Measurements from ENCODE around the gene GSE1. TPM values are rescaled to one million over a fixed set of nuclear protein-coding genes. Genes with fewer than 3 reads are reported as not detected.
A peak's percentile ranks its signal among the peaks of the same experiment; 100 is the strongest.

Gene GSE1
- total and polyA plus RNA-seq, 3 donors from 2014 or later: 49.9 to 212 (median 188) TPM

GRCh38 chr16:85615014-85615851 is 2.1 kb downstream of the GSE1 start:
- H3K27ac ChIP-seq: peak overlapping the region; percentile 6 to 14
- WGBS, 2 donors: 35 to 41% methylated on average over 10 to 39 of the region's 39 CpGs
- H3K4me3 ChIP-seq: peak overlapping the region in 1 of 2 donors; percentile 68
- H3K27me3 ChIP-seq: no peaks in the 10 kb centered on the region
- H3K36me3 ChIP-seq (ENCODE audit: low read depth, missing control alignments): no peaks in the 10 kb centered on the region
- no peak for TF ChIP-seq POLR2A (IDR thresholded peaks at IDR 0.05)
- no peak for TF ChIP-seq CTCF (IDR thresholded peaks at IDR 0.05)
- H3K9me3 ChIP-seq: no peaks in the 10 kb centered on the region
- H3K4me1 ChIP-seq: peaks cover 63% of the 10 kb centered on the region
- intact Hi-C loops (cut with DNase I; ENCODE audit: low total_unique reads): no loop called here
- peak; percentile 36 for DNase-seq

- WGBS, 2 donors: 36 to 51% methylated on average over 5 to 21 of the region's 21 CpGs
- DNase-seq: peak; percentile 89
- TF ChIP-seq POLR2A (IDR thresholded peaks at IDR 0.05): no peak
- TF ChIP-seq CTCF (IDR thresholded peaks at IDR 0.05): peak; percentile 90 to 96 (median 91)
- Histone ChIP-seq H3K4me1 (peaks cover 55% of the 10 kb centered on the region), H3K36me3 (ENCODE audit: low read depth, missing control alignments) (no peaks in the 10 kb centered on the region), H3K9me3 (no peaks in the 10 kb centered on the region), H3K27ac (peak overlapping the region in 1 of 2 donors; percentile 48), H3K27me3 (no peaks in the 10 kb centered on the region), H3K4me3 (no peak overlapping the region)
- intact Hi-C loops (cut with DNase I; ENCODE audit: low total_unique reads): no loop called here
Observed at GRCh38 chr16:85615852-85616606, 2.9 kb downstream of the GSE1 start.

- intact Hi-C loops (cut with DNase I; ENCODE audit: low total_unique reads): no loop called here
- peak; percentile 71 for DNase-seq
- Histone ChIP-seq H3K9me3 (no peaks in the 10 kb centered on the region), H3K27ac (peak overlapping the region in 1 of 2 donors; percentile 48), H3K4me3 (no peak overlapping the region), H3K4me1 (peaks cover 50% of the 10 kb centered on the region), H3K36me3 (ENCODE audit: low read depth, missing control alignments) (no peaks in the 10 kb centered on the region), H3K27me3 (no peaks in the 10 kb centered on the region)
- no peak for TF ChIP-seq CTCF (IDR thresholded peaks at IDR 0.05)
- WGBS, 2 donors: 48 to 78% methylated on average over 26 to 28 of the region's 28 CpGs
Observed at GRCh38 chr16:85616607-85617321, 3.6 kb downstream of the GSE1 start.

GRCh38 chr16:85617948-85618347 is 4.8 kb downstream of the GSE1 start:
- Histone ChIP-seq H3K4me1 (peaks cover 39% of the 10 kb centered on the region), H3K9me3 (no peaks in the 10 kb centered on the region), H3K27ac (no peak overlapping the region), H3K4me3 (no peak overlapping the region), H3K36me3 (ENCODE audit: low read depth, missing control alignments) (no peaks in the 10 kb centered on the region), H3K27me3 (no peaks in the 10 kb centered on the region)
- DNase-seq: no peak
- WGBS, 2 donors: 67 to 92% methylated on average over 6 to 7 of the region's 7 CpGs
- TF ChIP-seq POLR2A (IDR thresholded peaks at IDR 0.05): no peak
- intact Hi-C loops (cut with DNase I; ENCODE audit: low total_unique reads): no loop called here

- intact Hi-C loops (cut with DNase I; ENCODE audit: low total_unique reads): no loop called here
- H3K27ac ChIP-seq: no peak overlapping the region
Observed at GRCh38 chr16:85618521-85618920, 5.4 kb downstream of the GSE1 start.

More at GRCh38 chr16:85618521-85618920, 5.4 kb downstream of the GSE1 start:
- TF ChIP-seq POLR2A (IDR thresholded peaks at IDR 0.05) (no peak), CTCF (IDR thresholded peaks at IDR 0.05) (no peak)
- Histone ChIP-seq H3K4me1 (peaks cover 36% of the 10 kb centered on the region), H3K36me3 (ENCODE audit: low read depth, missing control alignments) (no peaks in the 10 kb centered on the region), H3K4me3 (no peak overlapping the region), H3K27me3 (no peaks in the 10 kb centered on the region), H3K9me3 (no peaks in the 10 kb centered on the region)
- 96 to 97% methylated on average over 7 to 9 of the region's 9 CpGs for WGBS, 2 donors
- no peak for DNase-seq

Measured in testis (tissue), 3 donors.